ENCODE data around the gene MRPL18.
"Not testable (repeated sequence)": the region's sequence is repeated elsewhere in the genome, so short reads cannot be mapped to it uniquely, and the experiment has no call there.

The MRPL18 gene

GRCh38 chr6:159790149-159790955 lies at the start of gene MRPL18:
MRPL18 (plus strand) TSS chr6:159790467; CDS start chr6:159790588, 121 bp downstream.
- DNase-seq (ENCODE audit: low read depth in 2 of 2): peak; percentile 98 to 99
- peak within 1 kb of the TSS; percentile 97 to 99 for H3K4me3 ChIP-seq (replicated peaks in 1 of 2; ENCODE audit: low read depth in 2 of 2, low read length in 2 of 2)
- no peak for TF ChIP-seq CTCF (IDR thresholded peaks at IDR 0.05; ENCODE audit: low read depth, low read length)

GRCh38 chr6:159742165-159742564 lies 48.1 kb upstream of the MRPL18 start:
- DNase-seq (ENCODE audit: low read depth in 2 of 2): no peak
- no peak for TF ChIP-seq CTCF (IDR thresholded peaks at IDR 0.05; ENCODE audit: low read depth, low read length)

GRCh38 chr6:159745081-159745480 lies 45.2 kb upstream of the MRPL18 start:
- H3K4me3 ChIP-seq (replicated peaks in 1 of 2; ENCODE audit: low read depth in 2 of 2, low read length in 2 of 2): no peak overlapping the region
- peak in 1 of 2 donors; percentile 4 for DNase-seq (ENCODE audit: low read depth in 2 of 2)
- TF ChIP-seq CTCF (IDR thresholded peaks at IDR 0.05; ENCODE audit: low read depth, low read length): no peak

More at GRCh38 chr6:159742165-159742564, 48.1 kb upstream of the MRPL18 start:
- H3K4me3 ChIP-seq (replicated peaks in 1 of 2; ENCODE audit: low read depth in 2 of 2, low read length in 2 of 2): no peak overlapping the region

- no peak overlapping the region for H3K4me3 ChIP-seq (replicated peaks in 1 of 2; ENCODE audit: low read depth in 2 of 2, low read length in 2 of 2)
- no peak for DNase-seq (ENCODE audit: low read depth in 2 of 2)
- TF ChIP-seq CTCF (IDR thresholded peaks at IDR 0.05; ENCODE audit: low read depth, low read length): no peak
Measured at GRCh38 chr6:159746759-159747158, 43.5 kb upstream of the MRPL18 start.

GRCh38 chr6:159748127-159748526 lies 42.1 kb upstream of the MRPL18 start:
- H3K4me3 ChIP-seq (replicated peaks in 1 of 2; ENCODE audit: low read depth in 2 of 2, low read length in 2 of 2); DNase-seq (ENCODE audit: low read depth in 2 of 2): not testable (repeated sequence)

GRCh38 chr6:159751448-159751847 lies 38.8 kb upstream of the MRPL18 start:
- no peak for DNase-seq (ENCODE audit: low read depth in 2 of 2)
- TF ChIP-seq CTCF (IDR thresholded peaks at IDR 0.05; ENCODE audit: low read depth, low read length): no peak
- no peak overlapping the region for H3K4me3 ChIP-seq (replicated peaks in 1 of 2; ENCODE audit: low read depth in 2 of 2, low read length in 2 of 2)

- TF ChIP-seq CTCF (IDR thresholded peaks at IDR 0.05; ENCODE audit: low read depth, low read length): no peak
- DNase-seq (ENCODE audit: low read depth in 2 of 2): peak in 1 of 2 donors; percentile 5
- no peak overlapping the region for H3K4me3 ChIP-seq (replicated peaks in 1 of 2; ENCODE audit: low read depth in 2 of 2, low read length in 2 of 2)
Measured at GRCh38 chr6:159753081-159753872, 37.0 kb upstream of the MRPL18 start.

Data from cardiac fibroblast (primary cell).